ENCODE results near the gene SLC9A9.

DNA sequence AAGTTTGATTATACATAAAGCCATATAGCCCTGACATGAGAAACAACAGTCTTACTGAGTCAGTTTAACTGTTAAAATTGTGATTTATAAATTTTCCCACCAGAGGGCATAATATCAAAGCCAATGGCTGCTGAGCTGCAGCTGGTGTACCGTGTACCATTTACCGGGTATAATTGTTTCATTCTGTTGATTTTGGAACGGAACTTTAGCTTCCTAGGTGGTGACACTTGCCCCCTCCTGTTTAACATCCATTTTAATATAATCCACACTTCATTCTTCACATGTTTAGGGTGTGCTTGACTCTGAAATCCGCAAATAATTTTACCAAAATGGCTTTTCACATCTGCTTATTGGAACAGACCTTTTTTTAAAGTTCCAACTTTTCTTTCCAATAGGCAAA lies 72.8 kb downstream of the SLC9A9 start:
- TF ChIP-seq CTCF (IDR thresholded peaks at IDR 0.05 in 4 of 5, conservative IDR thresholded peaks at IDR 0.05 in 1 of 5), result peak in 4 of 5 experiments; percentile 9 to 57 (median 31)
- TF ChIP-seq POLR2A (IDR thresholded peaks at IDR 0.05), result no peak
